Measurements from ENCODE around the gene RBM26.

DNA sequence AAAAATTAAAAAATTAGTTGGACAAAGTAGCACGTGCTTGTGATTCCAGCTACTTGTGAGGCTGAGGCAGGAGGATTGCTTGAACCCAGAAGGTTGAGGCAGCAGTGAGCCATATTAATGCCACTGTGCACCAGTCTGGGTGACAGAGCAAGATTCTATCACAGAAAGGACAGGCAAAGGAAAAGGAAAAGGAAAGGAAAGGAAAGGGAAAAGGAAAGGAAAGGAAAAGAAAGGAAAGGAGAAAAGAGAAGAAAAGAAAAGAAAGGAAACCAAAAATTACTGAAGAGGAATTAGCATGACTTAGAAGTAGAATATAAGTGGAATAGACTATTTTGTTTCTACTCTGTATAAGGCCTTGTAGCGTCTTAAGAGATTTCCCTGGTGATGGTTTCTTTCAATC is 122.3 kb downstream of the RBM26 start:
- no peak for TF ChIP-seq TCF4 (CRISPR knock-in tag; IDR thresholded peaks at IDR 0.05; ENCODE audit: borderline replicate concordance)
- no peak for TF ChIP-seq BACH2 (CRISPR knock-in tag; IDR thresholded peaks at IDR 0.05; ENCODE audit: borderline replicate concordance)
- no peak for TF ChIP-seq RARB (CRISPR knock-in tag; IDR thresholded peaks at IDR 0.05)
- TF ChIP-seq, protein P1, sequence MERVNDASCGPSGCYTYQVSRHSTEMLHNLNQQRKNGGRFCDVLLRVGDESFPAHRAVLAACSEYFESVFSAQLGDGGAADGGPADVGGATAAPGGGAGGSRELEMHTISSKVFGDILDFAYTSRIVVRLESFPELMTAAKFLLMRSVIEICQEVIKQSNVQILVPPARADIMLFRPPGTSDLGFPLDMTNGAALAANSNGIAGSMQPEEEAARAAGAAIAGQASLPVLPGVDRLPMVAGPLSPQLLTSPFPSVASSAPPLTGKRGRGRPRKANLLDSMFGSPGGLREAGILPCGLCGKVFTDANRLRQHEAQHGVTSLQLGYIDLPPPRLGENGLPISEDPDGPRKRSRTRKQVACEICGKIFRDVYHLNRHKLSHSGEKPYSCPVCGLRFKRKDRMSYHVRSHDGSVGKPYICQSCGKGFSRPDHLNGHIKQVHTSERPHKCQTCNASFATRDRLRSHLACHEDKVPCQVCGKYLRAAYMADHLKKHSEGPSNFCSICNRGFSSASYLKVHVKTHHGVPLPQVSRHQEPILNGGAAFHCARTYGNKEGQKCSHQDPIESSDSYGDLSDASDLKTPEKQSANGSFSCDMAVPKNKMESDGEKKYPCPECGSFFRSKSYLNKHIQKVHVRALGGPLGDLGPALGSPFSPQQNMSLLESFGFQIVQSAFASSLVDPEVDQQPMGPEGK (CRISPR knock-in tag; IDR thresholded peaks at IDR 0.05; ENCODE audit: borderline replicate concordance), result no peak
- TF ChIP-seq TOX (CRISPR knock-in tag; IDR thresholded peaks at IDR 0.05; ENCODE audit: borderline replicate concordance), result no peak
- TF ChIP-seq ZC3H10 (CRISPR knock-in tag; IDR thresholded peaks at IDR 0.05), result no peak
- no peak for TF ChIP-seq ESRRG (CRISPR knock-in tag; IDR thresholded peaks at IDR 0.05)
- TF ChIP-seq, protein P2, sequence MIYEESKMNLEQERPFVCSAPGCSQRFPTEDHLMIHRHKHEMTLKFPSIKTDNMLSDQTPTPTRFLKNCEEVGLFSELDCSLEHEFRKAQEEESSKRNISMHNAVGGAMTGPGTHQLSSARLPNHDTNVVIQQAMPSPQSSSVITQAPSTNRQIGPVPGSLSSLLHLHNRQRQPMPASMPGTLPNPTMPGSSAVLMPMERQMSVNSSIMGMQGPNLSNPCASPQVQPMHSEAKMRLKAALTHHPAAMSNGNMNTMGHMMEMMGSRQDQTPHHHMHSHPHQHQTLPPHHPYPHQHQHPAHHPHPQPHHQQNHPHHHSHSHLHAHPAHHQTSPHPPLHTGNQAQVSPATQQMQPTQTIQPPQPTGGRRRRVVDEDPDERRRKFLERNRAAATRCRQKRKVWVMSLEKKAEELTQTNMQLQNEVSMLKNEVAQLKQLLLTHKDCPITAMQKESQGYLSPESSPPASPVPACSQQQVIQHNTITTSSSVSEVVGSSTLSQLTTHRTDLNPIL (CRISPR knock-in tag; IDR thresholded peaks at IDR 0.05; ENCODE audit: low read depth), result no peak
- TF ChIP-seq ZNF8 (CRISPR knock-in tag; IDR thresholded peaks at IDR 0.05), result no peak
- TF ChIP-seq, protein P3, sequence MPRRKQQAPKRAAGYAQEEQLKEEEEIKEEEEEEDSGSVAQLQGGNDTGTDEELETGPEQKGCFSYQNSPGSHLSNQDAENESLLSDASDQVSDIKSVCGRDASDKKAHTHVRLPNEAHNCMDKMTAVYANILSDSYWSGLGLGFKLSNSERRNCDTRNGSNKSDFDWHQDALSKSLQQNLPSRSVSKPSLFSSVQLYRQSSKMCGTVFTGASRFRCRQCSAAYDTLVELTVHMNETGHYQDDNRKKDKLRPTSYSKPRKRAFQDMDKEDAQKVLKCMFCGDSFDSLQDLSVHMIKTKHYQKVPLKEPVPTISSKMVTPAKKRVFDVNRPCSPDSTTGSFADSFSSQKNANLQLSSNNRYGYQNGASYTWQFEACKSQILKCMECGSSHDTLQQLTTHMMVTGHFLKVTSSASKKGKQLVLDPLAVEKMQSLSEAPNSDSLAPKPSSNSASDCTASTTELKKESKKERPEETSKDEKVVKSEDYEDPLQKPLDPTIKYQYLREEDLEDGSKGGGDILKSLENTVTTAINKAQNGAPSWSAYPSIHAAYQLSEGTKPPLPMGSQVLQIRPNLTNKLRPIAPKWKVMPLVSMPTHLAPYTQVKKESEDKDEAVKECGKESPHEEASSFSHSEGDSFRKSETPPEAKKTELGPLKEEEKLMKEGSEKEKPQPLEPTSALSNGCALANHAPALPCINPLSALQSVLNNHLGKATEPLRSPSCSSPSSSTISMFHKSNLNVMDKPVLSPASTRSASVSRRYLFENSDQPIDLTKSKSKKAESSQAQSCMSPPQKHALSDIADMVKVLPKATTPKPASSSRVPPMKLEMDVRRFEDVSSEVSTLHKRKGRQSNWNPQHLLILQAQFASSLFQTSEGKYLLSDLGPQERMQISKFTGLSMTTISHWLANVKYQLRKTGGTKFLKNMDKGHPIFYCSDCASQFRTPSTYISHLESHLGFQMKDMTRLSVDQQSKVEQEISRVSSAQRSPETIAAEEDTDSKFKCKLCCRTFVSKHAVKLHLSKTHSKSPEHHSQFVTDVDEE (CRISPR knock-in tag; IDR thresholded peaks at IDR 0.05), result no peak
